A673 (cell line): Measurements from ENCODE around the gene BBS9.

ENCODE experiments used
- CTCF ChIP-seq: fragments of 300-800, 200-600 bp; sonication (generic); conservative IDR thresholded peaks from 2 replicates; pipeline ENCODE4 v1.5.1; 2017; ENCODE audit warnings: low read depth, mild to moderate bottlenecking, antibody characterized with exemption, low read length, moderate library complexity, mixed read lengths
- EZH2 ChIP-seq: fragments of 200-600 bp; sonication (generic); IDR thresholded peaks from 2 replicates; pipeline ENCODE4 v1.6.1; 2017; ENCODE audit warnings: borderline replicate concordance, low read depth, mild to moderate bottlenecking, mixed read lengths, antibody characterized with exemption, low read length; ENCODE audit not compliant: poor library complexity, severe bottlenecking

- TF ChIP-seq CTCF = no peak
- TF ChIP-seq EZH2 = no peak
These were observed 481.6 kb downstream of the BBS9 start for GRCh38 chr7:33610918-33611317.
